ENCODE measurements around the gene EPSTI1.

EPSTI1 gene

DNA sequence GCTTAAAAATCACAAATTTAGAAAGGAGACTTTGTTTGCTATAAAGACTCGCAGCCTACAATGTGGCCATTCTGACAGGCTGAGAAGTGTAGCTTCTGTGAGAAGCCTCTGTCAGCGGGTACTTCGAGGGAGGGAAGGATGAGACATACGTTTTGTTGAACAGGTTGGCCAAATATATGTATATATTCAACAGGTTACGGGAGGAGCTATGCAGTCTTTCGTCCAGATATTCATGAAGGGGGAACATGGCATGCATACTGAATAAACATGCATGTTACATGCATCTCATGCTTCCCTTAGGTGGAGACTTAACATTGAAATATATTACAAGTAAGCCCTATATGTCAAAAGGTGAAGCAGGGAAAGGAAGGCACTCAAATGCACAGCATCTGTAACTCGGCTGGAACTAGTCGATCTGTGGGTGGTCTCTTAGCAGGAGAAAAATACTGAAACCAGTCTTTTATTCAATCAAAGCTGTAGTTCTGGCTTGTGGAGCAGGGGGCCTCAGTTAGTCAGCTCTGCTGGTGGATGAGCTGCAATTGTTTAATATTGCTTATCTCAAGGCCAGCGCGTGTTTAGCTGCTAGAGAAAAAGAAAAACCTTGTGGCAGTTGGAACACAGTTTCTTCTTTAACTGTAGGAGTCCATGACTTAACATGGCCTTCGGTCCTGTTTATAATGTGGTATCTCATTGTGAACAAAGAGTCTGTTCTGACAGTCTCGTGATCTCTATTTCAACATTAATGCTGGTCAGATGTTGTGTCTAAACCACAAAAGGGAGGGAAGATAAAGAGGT lies 116.4 kb downstream of the EPSTI1 start:
- H3K27ac ChIP-seq = no peak overlapping the region
- TF ChIP-seq, protein P1, sequence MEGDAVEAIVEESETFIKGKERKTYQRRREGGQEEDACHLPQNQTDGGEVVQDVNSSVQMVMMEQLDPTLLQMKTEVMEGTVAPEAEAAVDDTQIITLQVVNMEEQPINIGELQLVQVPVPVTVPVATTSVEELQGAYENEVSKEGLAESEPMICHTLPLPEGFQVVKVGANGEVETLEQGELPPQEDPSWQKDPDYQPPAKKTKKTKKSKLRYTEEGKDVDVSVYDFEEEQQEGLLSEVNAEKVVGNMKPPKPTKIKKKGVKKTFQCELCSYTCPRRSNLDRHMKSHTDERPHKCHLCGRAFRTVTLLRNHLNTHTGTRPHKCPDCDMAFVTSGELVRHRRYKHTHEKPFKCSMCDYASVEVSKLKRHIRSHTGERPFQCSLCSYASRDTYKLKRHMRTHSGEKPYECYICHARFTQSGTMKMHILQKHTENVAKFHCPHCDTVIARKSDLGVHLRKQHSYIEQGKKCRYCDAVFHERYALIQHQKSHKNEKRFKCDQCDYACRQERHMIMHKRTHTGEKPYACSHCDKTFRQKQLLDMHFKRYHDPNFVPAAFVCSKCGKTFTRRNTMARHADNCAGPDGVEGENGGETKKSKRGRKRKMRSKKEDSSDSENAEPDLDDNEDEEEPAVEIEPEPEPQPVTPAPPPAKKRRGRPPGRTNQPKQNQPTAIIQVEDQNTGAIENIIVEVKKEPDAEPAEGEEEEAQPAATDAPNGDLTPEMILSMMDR (conservative IDR thresholded peaks at IDR 0.05) = 0 out of 2 replicates have a peak, but pooled peaks have one; percentile 5

DNA sequence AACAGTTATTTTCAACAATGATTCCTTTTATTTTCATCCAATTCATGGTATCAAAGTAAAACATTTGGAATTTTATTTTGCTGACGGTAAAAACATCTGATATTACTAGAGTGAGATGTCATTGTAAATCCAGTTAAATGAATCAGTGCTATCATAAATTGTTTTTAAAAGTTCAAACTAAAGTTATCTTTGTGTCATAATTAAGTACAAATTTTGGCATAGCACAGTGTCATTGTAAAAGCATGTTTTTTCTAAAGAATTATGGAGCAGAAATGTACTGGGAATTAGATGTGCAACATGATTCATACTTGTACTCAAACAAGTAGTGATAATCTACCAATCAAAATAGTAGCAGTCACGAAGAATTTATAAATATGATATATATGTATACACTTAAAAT lies 117.8 kb downstream of the EPSTI1 start:
- TF ChIP-seq, protein P1 (conservative IDR thresholded peaks at IDR 0.05) = no peak
- no peak overlapping the region for H3K27ac ChIP-seq

DNA sequence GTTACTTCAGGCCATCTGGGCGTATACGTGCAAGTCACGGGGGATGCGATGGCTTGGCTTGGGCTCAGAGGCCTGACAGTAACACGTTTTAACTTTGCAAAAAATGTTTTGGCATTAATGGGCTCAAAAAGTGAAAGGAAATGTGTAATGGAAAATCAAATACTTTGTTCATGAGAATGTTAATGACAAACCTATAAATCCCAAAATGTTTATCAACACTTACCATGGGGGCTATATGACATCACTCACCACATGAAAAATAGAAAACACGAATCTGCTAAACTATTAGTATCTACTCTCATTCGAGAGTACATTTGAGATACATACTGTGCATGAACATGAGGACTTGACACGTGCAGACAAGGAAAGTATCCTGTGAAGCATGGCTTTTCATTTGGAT lies 119.0 kb downstream of the EPSTI1 start:
- TF ChIP-seq, protein P1 (conservative IDR thresholded peaks at IDR 0.05) = no peak
- H3K27ac ChIP-seq = no peak overlapping the region

DNA sequence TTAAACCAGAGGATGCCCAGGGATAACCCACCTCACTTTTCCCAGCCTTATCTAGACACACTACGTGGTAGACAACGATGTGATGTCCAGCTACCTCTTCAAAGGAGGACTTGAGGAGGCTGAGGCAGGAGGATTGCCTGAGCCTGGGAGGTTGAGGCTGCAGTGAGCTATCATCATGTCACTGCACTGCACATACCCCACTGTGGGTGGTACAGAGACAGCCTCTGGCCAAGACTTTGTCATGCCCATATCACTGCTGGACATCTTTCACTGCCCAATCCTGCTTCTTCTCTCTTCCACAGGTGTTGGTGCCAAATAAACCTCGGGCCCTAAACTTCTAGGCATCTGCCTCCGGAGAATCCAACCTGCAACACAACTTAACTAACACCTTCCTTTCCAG lies 124.8 kb downstream of the EPSTI1 start:
- TF ChIP-seq, protein P1 (conservative IDR thresholded peaks at IDR 0.05) = no peak
- H3K27ac ChIP-seq = no peak overlapping the region

DNA sequence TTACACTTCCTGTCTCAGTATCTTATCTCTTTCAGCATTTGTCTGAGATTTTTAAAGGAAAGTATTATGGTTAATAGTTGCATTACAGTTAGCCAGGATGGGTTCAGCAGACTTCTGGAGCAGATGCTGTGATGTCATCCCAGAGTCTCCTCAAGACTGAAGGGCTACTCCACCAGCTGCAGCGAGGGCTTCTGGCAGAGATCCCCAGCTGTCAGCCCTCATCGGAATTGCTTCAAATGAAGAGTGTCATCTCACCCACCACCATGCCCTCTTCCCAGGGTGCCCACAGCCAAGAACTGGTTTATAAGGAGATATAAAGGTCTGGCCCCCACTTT lies 126.3 kb downstream of the EPSTI1 start:
- TF ChIP-seq, protein P1 (conservative IDR thresholded peaks at IDR 0.05) = no peak
- H3K27ac ChIP-seq = no peak overlapping the region

DNA sequence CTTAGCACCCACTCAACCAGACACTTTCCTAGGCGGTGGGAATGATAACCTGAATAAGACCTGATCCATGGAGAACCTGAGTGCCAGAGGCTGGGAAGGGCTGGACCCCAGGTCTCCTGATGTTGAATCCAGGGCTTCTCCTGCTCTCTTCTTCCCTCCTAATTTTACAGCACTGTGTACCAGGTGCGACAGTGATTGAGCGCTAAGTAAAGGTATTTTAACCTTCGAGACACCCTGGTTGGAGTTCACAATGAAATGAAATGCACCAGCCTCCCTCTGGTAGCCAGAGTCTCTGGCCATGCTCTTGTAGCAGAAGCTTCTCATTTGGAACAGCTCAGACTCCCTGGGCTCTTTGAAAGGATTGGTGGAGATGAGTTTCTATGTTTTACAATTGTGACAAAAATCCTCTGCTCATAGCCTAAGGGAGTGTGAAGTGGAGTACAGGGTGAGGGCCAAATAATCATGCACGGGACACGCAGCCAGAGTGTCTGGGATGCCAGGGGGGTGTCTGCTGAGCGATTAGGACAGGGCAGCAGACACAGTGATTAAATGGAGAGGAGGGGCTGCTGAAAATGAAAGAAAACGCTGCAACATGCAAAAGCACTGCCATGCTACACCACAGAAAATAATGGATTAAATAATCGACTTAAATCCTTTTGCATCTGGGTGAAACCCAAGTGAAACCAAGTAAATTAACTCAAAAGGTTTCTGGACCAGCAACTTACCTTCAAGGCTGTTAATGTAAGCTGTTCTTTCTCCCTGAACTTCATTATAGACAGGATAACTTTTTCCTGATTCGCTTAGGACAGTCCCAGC lies 126.9 kb downstream of the EPSTI1 start:
- TF ChIP-seq, protein P1 (conservative IDR thresholded peaks at IDR 0.05) = no peak

DNA sequence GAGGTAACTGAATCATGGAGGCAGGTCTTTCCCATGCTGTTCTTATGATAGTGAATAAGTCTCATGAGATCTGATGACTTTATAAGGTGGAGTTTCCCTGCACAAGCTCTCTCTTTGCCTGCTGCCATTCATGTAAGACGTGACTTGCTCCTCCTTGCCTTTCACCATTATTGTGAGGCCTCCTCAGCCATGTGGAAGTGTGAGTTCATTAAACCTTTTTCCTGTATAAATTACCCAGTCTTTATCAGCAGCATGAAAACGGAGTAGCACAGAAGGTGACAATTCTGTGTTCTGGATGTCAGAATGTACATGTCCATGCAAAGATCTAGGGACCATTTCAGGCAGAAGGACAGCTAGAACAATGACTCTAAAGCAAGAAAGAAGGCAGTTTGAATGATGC lies 129.7 kb downstream of the EPSTI1 start:
- H3K27ac ChIP-seq = peak overlapping the region; percentile 89; the same call in 1 of the 2 replicates

More for the DNA sequence above, 126.9 kb downstream of the EPSTI1 start:
- H3K27ac ChIP-seq = no peak overlapping the region

DNA sequence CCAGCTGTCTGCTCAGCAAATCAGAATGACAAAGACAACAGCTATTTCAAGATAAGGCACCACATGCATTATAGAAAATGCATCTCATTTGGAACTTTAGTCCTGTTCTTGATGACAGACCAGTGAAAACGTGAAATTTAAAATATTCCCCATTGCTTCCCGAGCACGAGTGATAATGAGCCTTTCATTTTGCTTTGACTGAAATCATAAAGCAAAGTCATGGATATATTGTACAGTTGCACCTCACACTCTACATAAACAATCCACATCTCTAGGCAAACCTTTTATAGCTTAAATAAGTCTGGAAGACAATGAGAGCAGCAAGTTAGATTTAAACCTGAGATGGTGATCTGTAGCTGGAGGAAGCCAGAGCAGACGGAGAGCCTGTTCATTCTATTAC lies 131.6 kb downstream of the EPSTI1 start:
- TF ChIP-seq, protein P1 (conservative IDR thresholded peaks at IDR 0.05) = no peak
- peak overlapping the region; percentile 89 for H3K27ac ChIP-seq

Measured in VCaP (cell line).